Left lung (tissue), 14 donors: ENCODE data around the gene CHCHD4. TPM values are rescaled to one million over a fixed set of nuclear protein-coding genes. Genes with fewer than 3 reads are reported as not detected.
A peak's percentile ranks its signal among the peaks of the same experiment; 100 is the strongest.

ENCODE experiments used
- ATAC-seq: fragments of 200-7000 bp; cut with Tn5 transposase; one replicate; pipeline ENCODE4 v1.9.1; 2020; ENCODE audit warnings: moderate library complexity
- DNase-seq, 4 donors: peaks; one replicate each; pipeline ENCODE4 v3.0.0-alpha.2; 2013 to 2020
- H3K27ac ChIP-seq, 2 donors: fragments of 200-600 bp; sonication (generic) in 1 of 2; one replicate each; pipeline versions ENCODE4 v1.5.0 to v1.8.0; 2020 to 2021
- H3K27me3 ChIP-seq, 2 donors: fragments of 200-600 bp; sonication (generic) in 1 of 2; one replicate each; pipeline versions ENCODE4 v1.5.0 to v1.8.0; 2020 to 2021
- H3K36me3 ChIP-seq, 2 donors: fragments of 200-600 bp; sonication (generic) in 1 of 2; one replicate each; pipeline versions ENCODE4 v1.5.0 to v1.8.0; 2020 to 2021
- H3K4me1 ChIP-seq, 2 donors: fragments of 200-600 bp; one replicate each; pipeline ENCODE4 v1.8.0; 2021
- H3K4me3 ChIP-seq, 2 donors: fragments of 200-600 bp; sonication (generic) in 1 of 2; one replicate each; pipeline versions ENCODE4 v1.5.0 to v1.8.0; 2020 to 2021; ENCODE audit warnings: mild to moderate bottlenecking in 1 of 2
- H3K9me3 ChIP-seq, 2 donors: fragments of 200-600 bp; sonication (generic) in 1 of 2; one replicate each; pipeline versions ENCODE4 v1.5.0 to v1.8.0; 2020 to 2021
- intact Hi-C, 2 donors: fragments of 100-400 bp; cut with DNase I; formaldehyde crosslinking; loops; one replicate each; pipeline versions ENCODE4 v1.11.2 to v1.14.2; 2022
- long read RNA-seq, 12 donors: library from polyadenylated mRNA in 2 of 12; unstranded in 2 of 12; transcript quantifications; one replicate each; pipeline ENCODE4 v2.0.0 and lab custom pipeline, GENCODE V29; 2019 to 2026
- polyA plus RNA-seq, 6 donors: library from polyadenylated mRNA; unstranded; fragments of 120-200 nt; gene quantifications; one replicate each; pipeline ENCODE4 v1.2.1, GENCODE V29; 2013; ENCODE audit not compliant: insufficient read length in 6 of 6
- total RNA-seq, 2 donors: library from RNA; stranded (reverse); fragmentation: NEBNext Ultra II Directional; extraction: Animal tissue kit (Norgen Biotek cat#: 25700); gene quantifications; one replicate each; pipeline ENCODE4 v1.2.1, GENCODE V29; 2021
- TF ChIP-seq, protein P1 (sequence below), 2 donors: fragments of 200-600 bp; sonication (generic) in 1 of 2; IDR thresholded peaks; one replicate each; pipeline versions ENCODE4 v1.5.0 to v1.8.0; 2021; ENCODE audit warnings: antibody characterized with exemption in 2 of 2
- donor health status: DM: no; HTN: yes; CAD: no.
- donor health status: DM: no; HTN: no; CAD: no.

CHCHD4 gene
- total RNA-seq (10 to 100 TPM in 1 of 2 donors, 1 to 10 TPM in 1; 9.6 to 13.6 TPM), polyA plus RNA-seq (10 to 100 TPM; 12.6 to 15.3 (median 13.4) TPM)
- long read RNA-seq, donor 1, transcript CHCHD4-202 (3 exons, 1,405 nt) = major isoform, 9 of 25 reads
- long read RNA-seq, donor 1, partial matches to known transcripts = 5 of 25 reads
- long read RNA-seq, donor 1, other reads (novel, unspliced or antisense) = 10 of 25 reads
- long read RNA-seq, donor 2, partial matches to known transcripts = 121 of 142 reads
- long read RNA-seq, donor 2, other reads (novel, unspliced or antisense) = 17 of 142 reads
- long read RNA-seq, donor 3, transcript CHCHD4-202 (3 exons, 1,405 nt) = major isoform, 7 of 7 reads
- long read RNA-seq, donor 3, partial matches to known transcripts = 0 of 7 reads
- long read RNA-seq, donor 3, other reads (novel, unspliced or antisense) = 0 of 7 reads
- long read RNA-seq, donor 4, partial matches to known transcripts = 0 of 4 reads
- long read RNA-seq, donor 4, other reads (novel, unspliced or antisense) = 1 of 4 reads
- long read RNA-seq, donor 5, partial matches to known transcripts = 0 of 6 reads
- long read RNA-seq, donor 5, other reads (novel, unspliced or antisense) = 0 of 6 reads
- long read RNA-seq, donor 6, partial matches to known transcripts = 0 of 4 reads
- long read RNA-seq, donor 6, other reads (novel, unspliced or antisense) = 0 of 4 reads
- long read RNA-seq, donor 7, transcript CHCHD4-202 (3 exons, 1,405 nt) = major isoform, 5 of 6 reads
- long read RNA-seq, donor 7, partial matches to known transcripts = 0 of 6 reads
- long read RNA-seq, donor 7, other reads (novel, unspliced or antisense) = 0 of 6 reads
- long read RNA-seq, donor 8, transcript CHCHD4-202 (3 exons, 1,405 nt) = major isoform, 6 of 7 reads
- long read RNA-seq, donor 8, partial matches to known transcripts = 0 of 7 reads
- long read RNA-seq, donor 8, other reads (novel, unspliced or antisense) = 0 of 7 reads
- long read RNA-seq, donor 9 = 0 reads
- long read RNA-seq, donor 10, transcript CHCHD4-202 (3 exons, 1,405 nt) = major isoform, 10 of 10 reads
- long read RNA-seq, donor 10, partial matches to known transcripts = 0 of 10 reads
- long read RNA-seq, donor 10, other reads (novel, unspliced or antisense) = 0 of 10 reads
- long read RNA-seq, donor 11, transcript CHCHD4-202 (3 exons, 1,405 nt) = major isoform, 8 of 9 reads
- long read RNA-seq, donor 11, partial matches to known transcripts = 0 of 9 reads
- long read RNA-seq, donor 11, other reads (novel, unspliced or antisense) = 0 of 9 reads
- long read RNA-seq, donor 12, partial matches to known transcripts = 0 of 4 reads
- long read RNA-seq, donor 12, other reads (novel, unspliced or antisense) = 0 of 4 reads

DNA sequence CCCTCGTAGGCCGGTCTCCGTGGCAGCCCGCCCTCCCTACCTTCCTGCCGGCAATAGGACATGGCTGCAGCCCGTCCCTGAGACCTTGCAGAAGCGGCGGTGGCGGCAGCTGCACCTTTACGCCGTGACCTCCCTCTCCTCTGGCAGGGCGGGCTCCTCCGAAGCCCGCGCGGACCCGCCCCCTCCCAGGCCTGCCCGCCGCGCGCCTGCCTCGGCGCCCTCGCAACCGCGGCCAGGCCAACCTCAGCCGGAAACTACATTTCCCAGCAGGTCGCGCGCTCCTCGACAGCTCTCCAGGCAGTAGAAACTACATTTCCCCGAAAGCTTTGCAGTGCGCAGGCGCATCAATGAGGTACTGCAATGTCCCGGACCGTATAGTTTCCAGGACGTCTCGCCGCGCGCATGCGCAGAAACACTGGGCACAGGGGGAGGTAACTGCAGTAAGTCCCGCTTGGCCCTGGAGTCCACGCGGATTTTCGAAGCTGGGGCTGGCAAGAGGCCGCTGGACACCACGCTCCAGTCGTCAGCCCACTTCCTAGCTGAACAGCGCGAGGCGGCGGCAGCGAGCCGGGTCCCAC is at the start of gene CHCHD4, which contains the start of gene TMEM43:
CHCHD4 (minus strand) TSS at position 256 of the 578 bp plus-strand sequence; CDS start at position 62, 194 bp downstream.
TMEM43 (plus strand) TSS at position 438 of the 578 bp plus-strand sequence. CDS start 142 bp downstream, outside the sequence.
- intact Hi-C loops = no loop called here
- ATAC-seq (peak; percentile 86), DNase-seq (peak; percentile 99 to 100 (median 100))
- H3K27ac ChIP-seq = peak within 1 kb of the TSS; percentile 94 to 97
- H3K27me3 ChIP-seq = no peaks in the 10 kb centered on the region
- H3K4me3 ChIP-seq = peak within 1 kb of the TSS; percentile 89 to 96
- peaks cover 2 to 34% of the 10 kb centered on the region in 2 donors for H3K36me3 ChIP-seq
- no peaks in the 10 kb centered on the region for H3K9me3 ChIP-seq
- peaks cover 19 to 41% of the 10 kb centered on the region in 2 donors for H3K4me1 ChIP-seq
- TF ChIP-seq, protein P1, sequence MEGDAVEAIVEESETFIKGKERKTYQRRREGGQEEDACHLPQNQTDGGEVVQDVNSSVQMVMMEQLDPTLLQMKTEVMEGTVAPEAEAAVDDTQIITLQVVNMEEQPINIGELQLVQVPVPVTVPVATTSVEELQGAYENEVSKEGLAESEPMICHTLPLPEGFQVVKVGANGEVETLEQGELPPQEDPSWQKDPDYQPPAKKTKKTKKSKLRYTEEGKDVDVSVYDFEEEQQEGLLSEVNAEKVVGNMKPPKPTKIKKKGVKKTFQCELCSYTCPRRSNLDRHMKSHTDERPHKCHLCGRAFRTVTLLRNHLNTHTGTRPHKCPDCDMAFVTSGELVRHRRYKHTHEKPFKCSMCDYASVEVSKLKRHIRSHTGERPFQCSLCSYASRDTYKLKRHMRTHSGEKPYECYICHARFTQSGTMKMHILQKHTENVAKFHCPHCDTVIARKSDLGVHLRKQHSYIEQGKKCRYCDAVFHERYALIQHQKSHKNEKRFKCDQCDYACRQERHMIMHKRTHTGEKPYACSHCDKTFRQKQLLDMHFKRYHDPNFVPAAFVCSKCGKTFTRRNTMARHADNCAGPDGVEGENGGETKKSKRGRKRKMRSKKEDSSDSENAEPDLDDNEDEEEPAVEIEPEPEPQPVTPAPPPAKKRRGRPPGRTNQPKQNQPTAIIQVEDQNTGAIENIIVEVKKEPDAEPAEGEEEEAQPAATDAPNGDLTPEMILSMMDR (IDR thresholded peaks at IDR 0.05) = no peak

DNA sequence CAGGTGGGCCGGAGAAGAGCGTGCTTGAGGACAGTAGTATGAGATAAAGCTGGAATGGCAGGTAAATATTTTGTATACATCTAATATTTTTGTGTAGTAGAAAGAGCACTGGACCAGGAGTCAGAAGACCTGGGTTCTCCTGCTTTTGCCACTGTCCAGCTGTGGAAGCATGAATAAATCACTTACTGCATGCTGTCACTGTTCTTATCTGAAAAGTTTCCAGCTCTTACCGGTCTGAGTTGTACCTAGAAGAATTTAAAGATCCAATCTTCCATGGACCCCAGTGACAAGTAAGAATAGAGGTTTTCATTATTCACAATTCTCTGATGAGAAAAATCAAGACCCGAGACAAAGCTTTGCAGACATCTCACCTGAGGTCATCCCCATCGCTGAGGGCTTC is 47.8 kb upstream of the CHCHD4 start:
- H3K27ac ChIP-seq = no peak overlapping the region
- H3K4me3 ChIP-seq = no peak overlapping the region
- no peak for ATAC-seq
- intact Hi-C loops = no loop called here
- no peaks in the 10 kb centered on the region for H3K27me3 ChIP-seq
- TF ChIP-seq, protein P1 (IDR thresholded peaks at IDR 0.05) = no peak
- no peak for DNase-seq
- H3K36me3 ChIP-seq = peaks cover 0 to 53% of the 10 kb centered on the region in 2 donors
- H3K4me1 ChIP-seq = peaks cover 7 to 25% of the 10 kb centered on the region in 2 donors
- no peaks in the 10 kb centered on the region for H3K9me3 ChIP-seq

DNA sequence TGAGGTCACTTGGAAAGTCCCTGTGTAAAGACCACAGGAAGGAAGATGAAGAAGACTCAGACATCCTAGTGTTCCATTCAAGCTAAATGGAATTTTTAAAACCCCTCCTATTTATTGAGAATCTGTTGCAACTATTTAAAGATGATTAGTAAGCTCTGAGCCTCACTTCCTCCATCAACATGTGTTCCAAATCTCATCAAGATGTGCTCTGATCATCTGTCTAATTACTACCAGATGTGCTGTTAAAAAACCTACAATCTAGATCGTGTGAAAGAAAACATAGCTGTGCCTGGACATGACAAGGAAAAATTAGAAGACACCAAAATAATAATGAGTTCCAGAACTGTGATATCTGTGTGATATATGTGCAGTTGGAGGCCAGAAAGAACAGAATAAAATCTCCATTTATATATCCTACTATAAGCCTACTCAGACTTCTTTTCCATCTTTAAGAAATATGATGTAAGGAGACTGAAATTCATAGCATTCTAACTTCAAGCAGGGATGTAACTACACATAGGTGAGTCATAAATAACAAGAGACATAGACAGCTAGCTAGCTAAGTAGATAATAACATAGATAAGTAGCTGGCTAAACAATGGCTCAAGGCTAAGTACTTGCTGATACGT is 46.0 kb upstream of the CHCHD4 start:
- TF ChIP-seq, protein P1 (IDR thresholded peaks at IDR 0.05) = no peak
- Histone ChIP-seq H3K27ac (no peak overlapping the region), H3K27me3 (no peaks in the 10 kb centered on the region), H3K9me3 (no peaks in the 10 kb centered on the region), H3K4me1 (peaks cover 0 to 7% of the 10 kb centered on the region in 2 donors), H3K4me3 (no peak overlapping the region), H3K36me3 (peaks cover 0 to 72% of the 10 kb centered on the region in 2 donors)
- DNase-seq = no peak
- intact Hi-C loops = no loop called here
- ATAC-seq = no peak

DNA sequence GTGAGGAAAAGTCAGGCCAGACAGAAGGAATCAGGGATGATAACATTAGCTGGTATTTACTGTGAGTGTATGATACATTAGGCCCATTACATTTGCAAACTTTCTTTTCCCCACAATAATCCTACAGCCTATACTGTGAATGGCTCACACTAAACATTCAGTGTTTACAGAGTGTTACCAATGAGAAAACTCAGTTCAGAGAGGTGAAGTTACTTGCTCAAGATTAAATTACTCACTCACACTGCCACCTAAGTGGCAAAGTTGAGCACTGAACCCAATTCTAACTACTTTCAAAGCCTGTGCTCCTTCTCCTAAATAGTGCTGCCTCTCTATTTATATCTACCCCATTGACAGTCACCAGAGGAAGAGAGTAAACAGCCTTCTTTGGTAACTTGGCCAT is 45.2 kb upstream of the CHCHD4 start:
- TF ChIP-seq, protein P1 (IDR thresholded peaks at IDR 0.05) = no peak

More for the DNA sequence above, 45.2 kb upstream of the CHCHD4 start:
- Histone ChIP-seq H3K4me3 (no peak overlapping the region), H3K36me3 (peaks cover 0 to 79% of the 10 kb centered on the region in 2 donors), H3K4me1 (no peaks in the 10 kb centered on the region), H3K9me3 (no peaks in the 10 kb centered on the region), H3K27ac (no peak overlapping the region), H3K27me3 (no peaks in the 10 kb centered on the region)
- intact Hi-C loops = no loop called here
- ATAC-seq = no peak
- no peak for DNase-seq
